Measurements from ENCODE around the gene VPS11.

Gene VPS11

GRCh38 chr11:119027561-119028345, 39.9 kb upstream of the VPS11 start:
- no peaks in the 10 kb centered on the region for H3K27me3 ChIP-seq
- no peaks in the 10 kb centered on the region for H3K9me3 ChIP-seq
- TF ChIP-seq CTCF (IDR thresholded peaks at IDR 0.05): no peak
- no peak overlapping the region for H3K4me3 ChIP-seq (ENCODE audit: low read depth in 1 of 2, low read length in 1 of 2)
- H3K4me1 ChIP-seq (ENCODE audit: control insufficient read depth in 1 of 2, insufficient read depth in 1 of 2, low read depth in 1 of 2, low read length in 1 of 2): peaks cover 18 to 20% of the 10 kb centered on the region in 2 experiments
- H3K36me3 ChIP-seq: peaks cover 36% of the 10 kb centered on the region
- no peak overlapping the region for H3K27ac ChIP-seq

- Histone ChIP-seq H3K9me3 (no peaks in the 10 kb centered on the region), H3K4me1 (ENCODE audit: control insufficient read depth in 1 of 2, insufficient read depth in 1 of 2, low read depth in 1 of 2, low read length in 1 of 2) (peaks cover 18 to 20% of the 10 kb centered on the region in 2 experiments), H3K27ac (no peak overlapping the region), H3K27me3 (no peaks in the 10 kb centered on the region), H3K36me3 (peaks cover 30% of the 10 kb centered on the region), H3K4me3 (ENCODE audit: low read depth in 1 of 2, low read length in 1 of 2) (no peak overlapping the region)
- TF ChIP-seq CTCF (IDR thresholded peaks at IDR 0.05): no peak
Measured at GRCh38 chr11:119028346-119029068, 39.1 kb upstream of the VPS11 start.

GRCh38 chr11:119029069-119029339, 38.6 kb upstream of the VPS11 start:
- H3K4me3 ChIP-seq (ENCODE audit: low read depth in 1 of 2, low read length in 1 of 2): no peak overlapping the region

GRCh38 chr11:119029340-119030028, 38.1 kb upstream of the VPS11 start:
- H3K4me3 ChIP-seq (ENCODE audit: low read depth in 1 of 2, low read length in 1 of 2): peak overlapping the region; percentile 90 to 95
- peak overlapping the region; percentile 13 for H3K27ac ChIP-seq

More at GRCh38 chr11:119029069-119029339, 38.6 kb upstream of the VPS11 start:
- Histone ChIP-seq H3K27me3 (no peaks in the 10 kb centered on the region), H3K4me1 (ENCODE audit: control insufficient read depth in 1 of 2, insufficient read depth in 1 of 2, low read depth in 1 of 2, low read length in 1 of 2) (peaks cover 18 to 20% of the 10 kb centered on the region in 2 experiments), H3K9me3 (no peaks in the 10 kb centered on the region), H3K36me3 (peaks cover 25% of the 10 kb centered on the region), H3K27ac (peak overlapping the region; percentile 13)
- TF ChIP-seq CTCF (IDR thresholded peaks at IDR 0.05): no peak

GRCh38 chr11:119030029-119030328, 37.6 kb upstream of the VPS11 start:
- Histone ChIP-seq H3K36me3 (peaks cover 15% of the 10 kb centered on the region), H3K9me3 (no peaks in the 10 kb centered on the region), H3K27me3 (no peaks in the 10 kb centered on the region), H3K27ac (peak overlapping the region; percentile 64), H3K4me3 (ENCODE audit: low read depth in 1 of 2, low read length in 1 of 2) (peak overlapping the region; percentile 90 to 95), H3K4me1 (ENCODE audit: control insufficient read depth in 1 of 2, insufficient read depth in 1 of 2, low read depth in 1 of 2, low read length in 1 of 2) (peaks cover 18 to 20% of the 10 kb centered on the region in 2 experiments)
- TF ChIP-seq CTCF (IDR thresholded peaks at IDR 0.05): no peak

More at GRCh38 chr11:119029340-119030028, 38.1 kb upstream of the VPS11 start:
- H3K27me3 ChIP-seq: no peaks in the 10 kb centered on the region
- no peaks in the 10 kb centered on the region for H3K9me3 ChIP-seq
- TF ChIP-seq CTCF (IDR thresholded peaks at IDR 0.05): no peak
- H3K36me3 ChIP-seq: peaks cover 20% of the 10 kb centered on the region
- peaks cover 18 to 20% of the 10 kb centered on the region in 2 experiments for H3K4me1 ChIP-seq (ENCODE audit: control insufficient read depth in 1 of 2, insufficient read depth in 1 of 2, low read depth in 1 of 2, low read length in 1 of 2)

Measured in neutrophil (primary cell).